WTC11 (cell line): ENCODE data around the gene COL9A2. TPM values are rescaled to one million over a fixed set of nuclear protein-coding genes. Genes with fewer than 3 reads are reported as not detected.

ENCODE experiments used
- ATAC-seq: fragments of 200-7000 bp; cut with Tn5 transposase; 2 replicates; pipeline ENCODE4 v1.10.0; 2021; ENCODE audit warnings: mild to moderate bottlenecking, moderate library complexity
- CTCF ChIA-PET: fragments of 300-600 bp; sonication (Branson Sonifier 250); formaldehyde crosslinking; loops from one replicate; lab custom pipeline; 2021; ENCODE audit warnings: antibody characterized with exemption; lab: Charles Lee
- POLR2A ChIA-PET: fragments of 350-600 bp; sonication (Branson Sonifier 250); formaldehyde crosslinking; loops from one replicate; lab custom pipeline; 2021; ENCODE audit warnings: antibody characterized with exemption; lab: Charles Lee
- DNase-seq: peaks from one replicate; pipeline ENCODE4 v3.0.0; 2021; ENCODE audit warnings: low spot score
- H3K27ac Mint-ChIP-seq: 2 replicates; pipeline ENCODE4 v1.8.0; 2021; ENCODE audit warnings: mixed read lengths
- H3K27me3 Mint-ChIP-seq: 2 replicates; pipeline ENCODE4 v1.8.0; 2021; ENCODE audit warnings: low read depth, mild to moderate bottlenecking, moderate library complexity, mixed read lengths
- H3K36me3 Mint-ChIP-seq: 2 replicates; pipeline ENCODE4 v1.8.0; 2021; ENCODE audit warnings: mixed read lengths
- H3K4me1 Mint-ChIP-seq: 2 replicates; pipeline ENCODE4 v1.8.0; 2022; ENCODE audit warnings: mixed read lengths
- H3K4me3 Mint-ChIP-seq: 2 replicates; pipeline ENCODE4 v1.8.0; 2021; ENCODE audit warnings: mild to moderate bottlenecking, moderate library complexity, mixed read lengths
- H3K9me3 Mint-ChIP-seq: 2 replicates; pipeline ENCODE4 v1.8.0; 2021; ENCODE audit warnings: mixed read lengths
- ATF2 ChIP-seq: sonication (generic); formaldehyde crosslinking; IDR thresholded peaks from 2 replicates; pipeline ENCODE4 v1.8.1; 2022; ENCODE audit warnings: low read depth, missing genetic modification reagents, borderline replicate concordance
- CREM ChIP-seq: sonication (generic); formaldehyde crosslinking; IDR thresholded peaks from 2 replicates; pipeline ENCODE4 v1.8.1; 2022; ENCODE audit warnings: mild to moderate bottlenecking, missing genetic modification reagents, moderate library complexity
- ELF4 ChIP-seq: sonication (generic); formaldehyde crosslinking; IDR thresholded peaks from 2 replicates; pipeline ENCODE4 v1.8.1; 2022; ENCODE audit warnings: low read depth, mild to moderate bottlenecking, moderate library complexity, missing genetic modification reagents
- GABPB1 ChIP-seq: sonication (generic); formaldehyde crosslinking; IDR thresholded peaks from 2 replicates; pipeline ENCODE4 v1.8.1; 2023; ENCODE audit warnings: mild to moderate bottlenecking, missing genetic modification reagents
- HMGA2 ChIP-seq: fragments of 250-450 bp; sonication (Bioruptor Pico); IDR thresholded peaks from 2 replicates; pipeline ENCODE4 v1.4.0; 2021; ENCODE audit warnings: mild to moderate bottlenecking, moderate library complexity
- TEAD4 ChIP-seq: sonication (generic); formaldehyde crosslinking; IDR thresholded peaks from 2 replicates; pipeline ENCODE4 v1.8.0; 2022; ENCODE audit warnings: mild to moderate bottlenecking, missing genetic modification reagents
- ZBTB43 ChIP-seq: sonication (generic); formaldehyde crosslinking; IDR thresholded peaks from 2 replicates; pipeline ENCODE4 v1.8.1; 2023; ENCODE audit warnings: mild to moderate bottlenecking, missing genetic modification reagents
- ZNF281 ChIP-seq: sonication (generic); formaldehyde crosslinking; IDR thresholded peaks from 2 replicates; pipeline ENCODE4 v1.8.0; 2023; ENCODE audit warnings: mild to moderate bottlenecking, missing genetic modification reagents
- ZNF425 ChIP-seq: fragments of 250-450 bp; sonication (Bioruptor Pico); conservative IDR thresholded peaks from 2 replicates; pipeline ENCODE4 v1.9.0; 2021; ENCODE audit warnings: mild to moderate bottlenecking
- ZNF512 ChIP-seq: sonication (generic); formaldehyde crosslinking; IDR thresholded peaks from 2 replicates; pipeline ENCODE4 v1.8.1; 2022; ENCODE audit warnings: missing genetic modification reagents, borderline replicate concordance
- ZNF532 ChIP-seq: fragments of 250-450 bp; sonication (Bioruptor Pico); IDR thresholded peaks from 2 replicates; pipeline ENCODE4 v1.9.0; 2021; ENCODE audit warnings: mild to moderate bottlenecking, borderline replicate concordance
- total RNA-seq: library from RNA; stranded (reverse); gene quantifications from 3 replicates; pipeline ENCODE4 v1.2.3, GENCODE V29; 2021

Gene COL9A2
- total RNA-seq, 1 experiment from 2014 or later: 4.7 TPM

GRCh38 chr1:40313958-40314720 is 2.9 kb downstream of the COL9A2 start:
- DNase-seq (no peak), ATAC-seq (no peak)
- H3K36me3 Mint-ChIP-seq: no peaks in the 10 kb centered on the region
- CTCF ChIA-PET: interaction anchor here (0.5 to 9.1 kb wide), 38 partner anchors 8 to 170 kb away, joined by 3 to 151 read pairs (median 5); partner anchors contain the start of genes SMAP2 and ZMPSTE24
- H3K9me3 Mint-ChIP-seq: no peaks in the 10 kb centered on the region
- H3K4me3 Mint-ChIP-seq: peak overlapping the region; percentile 73
- POLR2A ChIA-PET: no interaction called here
- H3K27ac Mint-ChIP-seq: no peak overlapping the region
- H3K27me3 Mint-ChIP-seq: peaks cover 72% of the 10 kb centered on the region
- no peak for TF ChIP-seq HMGA2
- no peak for TF ChIP-seq ZNF512 (CRISPR knock-in tag)
- H3K4me1 Mint-ChIP-seq: peaks cover 20% of the 10 kb centered on the region

GRCh38 chr1:40313329-40313957 is 3.6 kb downstream of the COL9A2 start:
- H3K9me3 Mint-ChIP-seq: no peaks in the 10 kb centered on the region
- H3K4me3 Mint-ChIP-seq: no peak overlapping the region
- H3K36me3 Mint-ChIP-seq: no peaks in the 10 kb centered on the region
- CTCF ChIA-PET: interaction anchor here (1.0 to 9.1 kb wide), 4 partner anchors 8 to 152 kb away, joined by 4 to 151 read pairs (median 27); no protein-coding TSS in a partner anchor
- no peak for DNase-seq
- no peak for ATAC-seq
- H3K27ac Mint-ChIP-seq: no peak overlapping the region
- TF ChIP-seq TEAD4 (CRISPR knock-in tag): no peak
- TF ChIP-seq GABPB1 (CRISPR knock-in tag): peak; percentile 38; the same call in 1 of the 2 replicates
- H3K27me3 Mint-ChIP-seq: peaks cover 65% of the 10 kb centered on the region
- POLR2A ChIA-PET: interaction anchor here (0.6 kb wide), 1 partner anchor 220 kb away, joined by 4 read pairs; no protein-coding TSS in a partner anchor
- peaks cover 20% of the 10 kb centered on the region for H3K4me1 Mint-ChIP-seq

GRCh38 chr1:40312238-40313205 is 4.6 kb downstream of the COL9A2 start:
- Mint-ChIP-seq H3K27ac (no peak overlapping the region), H3K4me3 (no peak overlapping the region), H3K27me3 (peaks cover 55% of the 10 kb centered on the region), H3K36me3 (no peaks in the 10 kb centered on the region), H3K4me1 (peaks cover 15% of the 10 kb centered on the region), H3K9me3 (no peaks in the 10 kb centered on the region)
- CTCF ChIA-PET: interaction anchor here (9.1 kb wide), 1 partner anchor 26 kb away, joined by 151 read pairs; no protein-coding TSS in a partner anchor
- ATAC-seq (no peak), DNase-seq (no peak)
- POLR2A ChIA-PET: no interaction called here
- no peak for TF ChIP-seq ZNF532 (CRISPR knock-in tag)
- TF ChIP-seq CREM (CRISPR knock-in tag): no peak
- TF ChIP-seq ATF2 (CRISPR knock-in tag): no peak
- no peak for TF ChIP-seq ELF4 (CRISPR knock-in tag)
- no peak for TF ChIP-seq ZNF425 (CRISPR knock-in tag)
- TF ChIP-seq ZBTB43 (CRISPR knock-in tag): no peak
- no peak for TF ChIP-seq ZNF281 (CRISPR knock-in tag)
